ENCODE results near the gene TNFRSF12A.

DNA sequence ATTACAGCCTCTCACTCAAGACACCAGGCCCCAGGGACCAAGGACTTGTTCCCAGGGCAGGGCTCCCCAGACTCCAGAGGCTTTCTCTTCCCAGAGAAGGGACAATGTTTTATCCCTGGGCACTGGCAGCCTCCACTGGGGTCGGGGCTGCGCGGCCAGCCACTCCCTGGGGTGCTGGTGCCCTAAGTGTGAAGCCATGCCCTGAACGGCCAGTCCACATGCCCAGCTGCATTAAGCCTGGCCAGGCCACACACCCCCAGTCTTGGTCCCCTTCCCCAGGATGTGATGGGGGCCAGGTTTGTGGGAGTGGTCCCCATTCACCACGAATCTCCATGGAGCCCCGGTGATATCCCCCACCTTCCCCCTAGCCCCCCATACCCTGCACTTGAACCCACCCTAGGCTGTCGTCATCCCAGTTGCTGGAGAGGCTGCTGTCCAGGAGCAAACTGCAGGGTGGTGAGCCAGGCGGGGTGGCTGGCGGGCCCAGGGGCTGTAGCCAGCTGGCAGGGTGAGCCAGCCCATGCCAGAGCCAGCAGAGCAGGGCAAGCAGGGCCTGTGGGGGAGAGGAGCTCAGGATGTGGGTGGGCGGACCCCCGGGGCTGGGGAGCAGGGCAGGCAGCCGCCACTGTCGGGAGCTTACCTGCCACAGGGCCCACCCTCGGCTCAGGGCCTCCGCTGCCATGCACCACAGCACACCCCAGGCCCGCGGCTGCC, 46.4 kb upstream of the TNFRSF12A start:
- TF ChIP-seq POLR2A (IDR thresholded peaks at IDR 0.05) (no peak), CTCF (IDR thresholded peaks at IDR 0.05) (no peak)
